Measurements from ENCODE around the gene PHF23.

Gene PHF23

GRCh38 chr17:7226721-7227710 lies 12.2 kb downstream of the PHF23 start:
- Histone ChIP-seq H3K27me3 (ENCODE audit: low read depth) (no peaks in the 10 kb centered on the region), H3K9me3 (no peaks in the 10 kb centered on the region), H3K36me3 (replicated peaks) (peaks cover 84% of the 10 kb centered on the region), H3K4me1 (peaks cover 2% of the 10 kb centered on the region), H3K4me3 (no peak overlapping the region)
- no peak for DNase-seq (ENCODE audit: low spot score in 2 of 2)
- in situ Hi-C loops (cut with MboI; ENCODE audit: low sequenced_read_pairs), result loop anchor here (25.0 kb wide), 1 partner anchor 935 kb away; the partner anchor contains the start of genes PER1 and VAMP2

- in situ Hi-C loops (cut with MboI; ENCODE audit: low sequenced_read_pairs), result loop anchor here (25.0 kb wide), 1 partner anchor 936 kb away; the partner anchor contains the start of genes PER1 and VAMP2
- no peaks in the 10 kb centered on the region for H3K9me3 ChIP-seq
- peaks cover 4% of the 10 kb centered on the region; the same call in 1 of the 2 replicates for H3K4me1 ChIP-seq
- DNase-seq (ENCODE audit: low spot score in 2 of 2), result no peak
- no peaks in the 10 kb centered on the region for H3K27me3 ChIP-seq (ENCODE audit: low read depth)
- no peak overlapping the region for H3K4me3 ChIP-seq
- H3K36me3 ChIP-seq (replicated peaks), result peaks cover 92% of the 10 kb centered on the region
Observed at GRCh38 chr17:7225711-7226331, 13.4 kb downstream of the PHF23 start.

- no peaks in the 10 kb centered on the region for H3K27me3 ChIP-seq (ENCODE audit: low read depth)
- no peaks in the 10 kb centered on the region for H3K9me3 ChIP-seq
- in situ Hi-C loops (cut with MboI; ENCODE audit: low sequenced_read_pairs), result loop anchor here (25.0 kb wide), 1 partner anchor 938 kb away; the partner anchor contains the start of genes PER1 and VAMP2
- no peak for DNase-seq (ENCODE audit: low spot score in 2 of 2)
- no peak overlapping the region for H3K4me3 ChIP-seq
- H3K36me3 ChIP-seq (replicated peaks), result peaks cover 89% of the 10 kb centered on the region
- peaks cover 10% of the 10 kb centered on the region for H3K4me1 ChIP-seq
Observed at GRCh38 chr17:7224661-7225111, 14.6 kb downstream of the PHF23 start.

GRCh38 chr17:7224110-7224509 lies 15.1 kb downstream of the PHF23 start:
- Histone ChIP-seq H3K4me3 (no peak overlapping the region), H3K9me3 (no peaks in the 10 kb centered on the region), H3K27me3 (ENCODE audit: low read depth) (no peaks in the 10 kb centered on the region), H3K36me3 (replicated peaks) (peaks cover 84% of the 10 kb centered on the region), H3K4me1 (peaks cover 15% of the 10 kb centered on the region)
- in situ Hi-C loops (cut with MboI; ENCODE audit: low sequenced_read_pairs), result no loop called here
- DNase-seq (ENCODE audit: low spot score in 2 of 2), result no peak

- DNase-seq (ENCODE audit: low spot score in 2 of 2), result no peak
- in situ Hi-C loops (cut with MboI; ENCODE audit: low sequenced_read_pairs), result no loop called here
- peaks cover 77% of the 10 kb centered on the region for H3K36me3 ChIP-seq (replicated peaks)
Observed at GRCh38 chr17:7223375-7223774, 15.9 kb downstream of the PHF23 start.

GRCh38 chr17:7222972-7223292 lies 16.3 kb downstream of the PHF23 start:
- Histone ChIP-seq H3K9me3 (no peaks in the 10 kb centered on the region), H3K27me3 (ENCODE audit: low read depth) (no peaks in the 10 kb centered on the region), H3K4me1 (peaks cover 15% of the 10 kb centered on the region), H3K4me3 (no peak overlapping the region), H3K36me3 (replicated peaks) (peaks cover 73% of the 10 kb centered on the region)
- no peak for DNase-seq (ENCODE audit: low spot score in 2 of 2)
- in situ Hi-C loops (cut with MboI; ENCODE audit: low sequenced_read_pairs), result no loop called here

More at GRCh38 chr17:7223375-7223774, 15.9 kb downstream of the PHF23 start:
- H3K4me1 ChIP-seq, result peaks cover 17% of the 10 kb centered on the region
- no peak overlapping the region for H3K4me3 ChIP-seq
- H3K9me3 ChIP-seq, result no peaks in the 10 kb centered on the region
- H3K27me3 ChIP-seq (ENCODE audit: low read depth), result no peaks in the 10 kb centered on the region

- no peak overlapping the region for H3K4me3 ChIP-seq
- no peak for DNase-seq (ENCODE audit: low spot score in 2 of 2)
- in situ Hi-C loops (cut with MboI; ENCODE audit: low sequenced_read_pairs), result no loop called here
- no peaks in the 10 kb centered on the region for H3K9me3 ChIP-seq
- no peaks in the 10 kb centered on the region for H3K27me3 ChIP-seq (ENCODE audit: low read depth)
- H3K36me3 ChIP-seq (replicated peaks), result peaks cover 67% of the 10 kb centered on the region
- peaks cover 15% of the 10 kb centered on the region for H3K4me1 ChIP-seq
Observed at GRCh38 chr17:7222093-7222971, 16.9 kb downstream of the PHF23 start.

- Histone ChIP-seq H3K36me3 (replicated peaks) (peaks cover 59% of the 10 kb centered on the region), H3K27me3 (ENCODE audit: low read depth) (no peaks in the 10 kb centered on the region), H3K9me3 (no peaks in the 10 kb centered on the region), H3K4me1 (peaks cover 15% of the 10 kb centered on the region), H3K4me3 (no peak overlapping the region)
- no peak for DNase-seq (ENCODE audit: low spot score in 2 of 2)
- in situ Hi-C loops (cut with MboI; ENCODE audit: low sequenced_read_pairs), result no loop called here
Observed at GRCh38 chr17:7221278-7222092, 17.8 kb downstream of the PHF23 start.

GRCh38 chr17:7220593-7221277 lies 18.5 kb downstream of the PHF23 start:
- Histone ChIP-seq H3K36me3 (replicated peaks) (peaks cover 51% of the 10 kb centered on the region), H3K9me3 (no peaks in the 10 kb centered on the region), H3K4me1 (peaks cover 15% of the 10 kb centered on the region), H3K4me3 (peak overlapping the region; percentile 85), H3K27me3 (ENCODE audit: low read depth) (no peaks in the 10 kb centered on the region)
- in situ Hi-C loops (cut with MboI; ENCODE audit: low sequenced_read_pairs), result no loop called here
- DNase-seq (ENCODE audit: low spot score in 2 of 2), result peak; percentile 22 to 72

- in situ Hi-C loops (cut with MboI; ENCODE audit: low sequenced_read_pairs), result no loop called here
- H3K4me1 ChIP-seq, result peaks cover 15% of the 10 kb centered on the region
Observed at GRCh38 chr17:7219812-7220592, 19.3 kb downstream of the PHF23 start, which contains the start of the genes ACADVL and DLG4. Gene ACADVL, plus strand, starts transcription at chr17:7219938. Its CDS starts 47 bp downstream, at chr17:7219985. Gene DLG4, minus strand, starts transcription at chr17:7219836.

GRCh38 chr17:7219229-7219811 lies 19.9 kb downstream of the PHF23 start:
- peak overlapping the region; percentile 85 for H3K4me3 ChIP-seq
- no peaks in the 10 kb centered on the region for H3K9me3 ChIP-seq
- no peaks in the 10 kb centered on the region for H3K27me3 ChIP-seq (ENCODE audit: low read depth)
- H3K36me3 ChIP-seq (replicated peaks), result peaks cover 41% of the 10 kb centered on the region
- peaks cover 17% of the 10 kb centered on the region for H3K4me1 ChIP-seq
- DNase-seq (ENCODE audit: low spot score in 2 of 2), result no peak
- in situ Hi-C loops (cut with MboI; ENCODE audit: low sequenced_read_pairs), result no loop called here

More at GRCh38 chr17:7219812-7220592, 19.3 kb downstream of the PHF23 start, which contains the start of the genes ACADVL and DLG4:
- peaks cover 46% of the 10 kb centered on the region for H3K36me3 ChIP-seq (replicated peaks)
- H3K4me3 ChIP-seq, result peak within 1 kb of the TSS; percentile 85
- no peaks in the 10 kb centered on the region for H3K27me3 ChIP-seq (ENCODE audit: low read depth)
- H3K9me3 ChIP-seq, result no peaks in the 10 kb centered on the region
- peak; percentile 75 to 89 for DNase-seq (ENCODE audit: low spot score in 2 of 2)
